Activated CD4-positive, alpha-beta memory T cell treated with anti-CD3 and anti-CD28 coated beads for 36 hours (primary cell): Measurements from ENCODE around the gene REEP1. TPM values are rescaled to one million over a fixed set of nuclear protein-coding genes. Genes with fewer than 3 reads are reported as not detected.
A peak's percentile ranks its signal among the peaks of the same experiment; 100 is the strongest.

Source experiments
- CTCF ChIA-PET: fragments of 350-600 bp; sonication (Branson Sonifier 250); formaldehyde crosslinking; loops from one replicate; lab custom pipeline; 2021; ENCODE audit warnings: antibody characterized with exemption, inconsistent platforms; lab: Charles Lee
- POLR2A ChIA-PET: fragments of 350-600 bp; sonication (Branson Sonifier 250); formaldehyde crosslinking; loops from one replicate; lab custom pipeline; 2021; ENCODE audit warnings: antibody characterized with exemption; lab: Charles Lee
- DNase-seq: peaks from one replicate; pipeline ENCODE4 v3.0.0-alpha.2; 2020
- H3K27ac Mint-ChIP-seq: one replicate; pipeline ENCODE4 v1.8.0; 2021; ENCODE audit warnings: mixed read lengths
- H3K27me3 Mint-ChIP-seq: one replicate; pipeline ENCODE4 v1.8.0; 2021; ENCODE audit warnings: mixed read lengths
- H3K36me3 Mint-ChIP-seq: one replicate; pipeline ENCODE4 v1.8.0; 2021; ENCODE audit warnings: mixed read lengths
- H3K4me1 Mint-ChIP-seq: one replicate; pipeline ENCODE4 v1.8.0; 2021; ENCODE audit warnings: low read depth, mixed read lengths
- H3K4me3 Mint-ChIP-seq: one replicate; pipeline ENCODE4 v1.8.0; 2021; ENCODE audit warnings: mild to moderate bottlenecking, mixed read lengths
- H3K9me3 Mint-ChIP-seq: one replicate; pipeline ENCODE4 v1.8.0; 2021; ENCODE audit warnings: mixed read lengths
- intact Hi-C: fragments of 100-400 bp; cut with micrococcal nuclease; formaldehyde crosslinking; loops from one replicate; pipeline ENCODE4 v1.15.1; 2023
- total RNA-seq, 2 experiments: library from RNA; stranded (reverse); gene quantifications; one replicate each; pipeline ENCODE4 v1.2.3, GENCODE V29; 2021

REEP1 gene, protein sequence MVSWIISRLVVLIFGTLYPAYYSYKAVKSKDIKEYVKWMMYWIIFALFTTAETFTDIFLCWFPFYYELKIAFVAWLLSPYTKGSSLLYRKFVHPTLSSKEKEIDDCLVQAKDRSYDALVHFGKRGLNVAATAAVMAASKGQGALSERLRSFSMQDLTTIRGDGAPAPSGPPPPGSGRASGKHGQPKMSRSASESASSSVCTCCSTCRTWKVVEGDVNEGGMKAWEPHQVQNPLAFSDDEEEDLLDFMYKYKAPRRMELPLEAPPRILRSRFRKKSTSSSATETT
- under 1 TPM; 0.07 to 0.15 TPM for total RNA-seq

GRCh38 chr2:86337244-86337835 lies at the start of gene REEP1:
Gene REEP1 (minus strand): TSS chr2:86337626. CDS start chr2:86337510, 116 bp downstream.
- POLR2A ChIA-PET, result no interaction called here
- H3K27ac Mint-ChIP-seq, result no peak within 1 kb of the TSS
- peaks cover 53% of the 10 kb centered on the region for H3K27me3 Mint-ChIP-seq
- H3K9me3 Mint-ChIP-seq, result peaks cover 13% of the 10 kb centered on the region
- H3K36me3 Mint-ChIP-seq, result peaks cover 8% of the 10 kb centered on the region
- CTCF ChIA-PET, result interaction anchor here (1.1 to 2.4 kb wide), 2 partner anchors 29 to 116 kb away, joined by 3 to 9 read pairs; no protein-coding TSS in a partner anchor
- intact Hi-C loops, result no loop called here
- peak within 1 kb of the TSS; percentile 70 for H3K4me3 Mint-ChIP-seq
- peaks cover 11% of the 10 kb centered on the region for H3K4me1 Mint-ChIP-seq
- peak; percentile 20 for DNase-seq

- ChIA-PET POLR2A (no interaction called here), CTCF (interaction anchor here (1.5 kb wide), 1 partner anchor 163 kb away, joined by 4 read pairs; no protein-coding TSS in a partner anchor)
- no peaks in the 10 kb centered on the region for H3K9me3 Mint-ChIP-seq
- H3K27ac Mint-ChIP-seq, result no peak overlapping the region
- DNase-seq, result no peak
- H3K4me3 Mint-ChIP-seq, result no peak overlapping the region
- intact Hi-C loops, result no loop called here
- no peaks in the 10 kb centered on the region for H3K36me3 Mint-ChIP-seq
- no peaks in the 10 kb centered on the region for H3K4me1 Mint-ChIP-seq
- H3K27me3 Mint-ChIP-seq, result no peaks in the 10 kb centered on the region
Measured at GRCh38 chr2:86383844-86384243, 46.4 kb upstream of the REEP1 start.

- Mint-ChIP-seq H3K27ac (no peak overlapping the region), H3K36me3 (no peaks in the 10 kb centered on the region), H3K9me3 (no peaks in the 10 kb centered on the region), H3K27me3 (no peaks in the 10 kb centered on the region), H3K4me3 (no peak overlapping the region), H3K4me1 (no peaks in the 10 kb centered on the region)
- ChIA-PET CTCF (interaction anchor here (1.4 to 1.5 kb wide), 2 partner anchors 14 to 162 kb away, joined by 3 to 4 read pairs; no protein-coding TSS in a partner anchor), POLR2A (no interaction called here)
- intact Hi-C loops, result no loop called here
- no peak for DNase-seq
Measured at GRCh38 chr2:86382698-86383097, 45.3 kb upstream of the REEP1 start.

GRCh38 chr2:86382108-86382507 lies 44.7 kb upstream of the REEP1 start:
- H3K4me3 Mint-ChIP-seq, result no peak overlapping the region
- POLR2A ChIA-PET, result no interaction called here
- no peak for DNase-seq
- CTCF ChIA-PET, result interaction anchor here (1.4 kb wide), 1 partner anchor 14 kb away, joined by 3 read pairs; no protein-coding TSS in a partner anchor
- H3K36me3 Mint-ChIP-seq, result no peaks in the 10 kb centered on the region
- no peaks in the 10 kb centered on the region for H3K9me3 Mint-ChIP-seq
- H3K27me3 Mint-ChIP-seq, result no peaks in the 10 kb centered on the region
- H3K27ac Mint-ChIP-seq, result no peak overlapping the region
- H3K4me1 Mint-ChIP-seq, result no peaks in the 10 kb centered on the region
- intact Hi-C loops, result no loop called here

DNA sequence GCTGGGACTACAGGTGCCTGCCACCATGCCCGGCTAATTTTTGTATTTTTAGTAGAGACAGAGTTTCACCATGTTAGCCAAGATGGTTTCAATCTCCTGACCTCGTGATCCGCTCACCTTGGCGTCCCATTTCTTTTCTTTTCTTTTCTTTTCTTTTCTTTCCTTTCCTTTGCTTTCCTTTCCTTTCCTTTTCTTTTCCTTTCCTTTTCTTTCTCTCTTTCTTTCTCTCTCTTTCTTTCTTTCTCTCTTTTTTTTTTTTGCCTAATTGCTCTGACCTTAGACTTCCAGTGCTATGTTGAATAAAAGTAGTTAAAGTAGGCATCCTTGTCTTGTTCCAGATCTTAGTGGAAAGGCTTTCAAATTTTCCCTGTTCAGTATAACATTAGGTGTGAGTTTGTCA lies 41.0 kb upstream of the REEP1 start:
- H3K4me1 Mint-ChIP-seq, result no peaks in the 10 kb centered on the region
- ChIA-PET POLR2A (no interaction called here), CTCF (no interaction called here)
- H3K27me3 Mint-ChIP-seq, result no peaks in the 10 kb centered on the region
- H3K27ac Mint-ChIP-seq, result no peak overlapping the region
- H3K4me3 Mint-ChIP-seq, result no peak overlapping the region
- H3K9me3 Mint-ChIP-seq, result no peaks in the 10 kb centered on the region
- no peak for DNase-seq
- peaks cover 3% of the 10 kb centered on the region for H3K36me3 Mint-ChIP-seq
- intact Hi-C loops, result no loop called here

- no peak overlapping the region for H3K4me3 Mint-ChIP-seq
- peaks cover 3% of the 10 kb centered on the region for H3K36me3 Mint-ChIP-seq
- ChIA-PET POLR2A (no interaction called here), CTCF (interaction anchor here (1.0 kb wide), 1 partner anchor 155 kb away, joined by 3 read pairs; no protein-coding TSS in a partner anchor)
- no peaks in the 10 kb centered on the region for H3K27me3 Mint-ChIP-seq
- intact Hi-C loops, result no loop called here
- DNase-seq, result no peak
- H3K4me1 Mint-ChIP-seq, result peaks cover 13% of the 10 kb centered on the region
- H3K9me3 Mint-ChIP-seq, result peaks cover 3% of the 10 kb centered on the region
- H3K27ac Mint-ChIP-seq, result no peak overlapping the region
Measured at GRCh38 chr2:86375623-86376022, 38.2 kb upstream of the REEP1 start.

- POLR2A ChIA-PET, result no interaction called here
- CTCF ChIA-PET, result interaction anchor here (0.7 to 3.0 kb wide), 3 partner anchors 12 to 157 kb away, joined by 3 to 21 read pairs (median 3); no protein-coding TSS in a partner anchor
- peaks cover 3% of the 10 kb centered on the region for H3K36me3 Mint-ChIP-seq
- no peaks in the 10 kb centered on the region for H3K27me3 Mint-ChIP-seq
- no peak for DNase-seq
- H3K4me1 Mint-ChIP-seq, result peaks cover 26% of the 10 kb centered on the region
- no peak overlapping the region for H3K27ac Mint-ChIP-seq
- H3K4me3 Mint-ChIP-seq, result no peak overlapping the region
- peaks cover 9% of the 10 kb centered on the region for H3K9me3 Mint-ChIP-seq
- intact Hi-C loops, result no loop called here
Measured at GRCh38 chr2:86372641-86373502, 35.4 kb upstream of the REEP1 start.

- DNase-seq, result no peak
- Mint-ChIP-seq H3K9me3 (peaks cover 9% of the 10 kb centered on the region), H3K4me1 (peaks cover 30% of the 10 kb centered on the region), H3K27me3 (no peaks in the 10 kb centered on the region), H3K27ac (peak overlapping the region; percentile 24), H3K4me3 (no peak overlapping the region), H3K36me3 (peaks cover 3% of the 10 kb centered on the region)
- intact Hi-C loops, result no loop called here
- ChIA-PET POLR2A (no interaction called here), CTCF (interaction anchor here (1.1 to 3.0 kb wide), 4 partner anchors 11 to 156 kb away, joined by 3 to 21 read pairs (median 4); no protein-coding TSS in a partner anchor)
Measured at GRCh38 chr2:86372133-86372532, 34.7 kb upstream of the REEP1 start.

DNA sequence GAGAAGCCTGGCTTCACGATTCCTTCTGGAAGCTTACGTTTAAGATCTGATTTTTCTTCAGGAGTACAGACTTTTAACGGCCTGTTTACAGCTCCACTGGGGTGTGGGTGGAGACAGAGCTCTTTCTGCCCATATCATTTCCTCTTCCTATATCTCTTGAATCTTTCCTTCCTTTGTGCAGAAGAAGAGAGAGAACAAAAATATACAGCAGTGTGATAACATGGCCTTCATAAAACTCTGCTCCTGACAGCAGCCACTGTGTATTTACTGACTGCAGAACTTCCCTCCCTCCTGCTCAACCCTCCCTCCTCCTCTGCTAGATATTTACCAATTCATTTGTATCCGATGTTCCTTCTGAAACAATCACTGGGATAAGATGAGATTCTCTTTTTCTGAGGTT lies 34.1 kb upstream of the REEP1 start:
- CTCF ChIA-PET, result interaction anchor here (1.1 to 3.0 kb wide), 4 partner anchors 10 to 155 kb away, joined by 3 to 21 read pairs (median 4); no protein-coding TSS in a partner anchor
- intact Hi-C loops, result no loop called here
- H3K36me3 Mint-ChIP-seq, result no peaks in the 10 kb centered on the region
- peak overlapping the region; percentile 53 for H3K27ac Mint-ChIP-seq
- POLR2A ChIA-PET, result no interaction called here
- H3K9me3 Mint-ChIP-seq, result peaks cover 9% of the 10 kb centered on the region
- H3K27me3 Mint-ChIP-seq, result no peaks in the 10 kb centered on the region
- no peak for DNase-seq
- peaks cover 30% of the 10 kb centered on the region for H3K4me1 Mint-ChIP-seq
- no peak overlapping the region for H3K4me3 Mint-ChIP-seq

DNA sequence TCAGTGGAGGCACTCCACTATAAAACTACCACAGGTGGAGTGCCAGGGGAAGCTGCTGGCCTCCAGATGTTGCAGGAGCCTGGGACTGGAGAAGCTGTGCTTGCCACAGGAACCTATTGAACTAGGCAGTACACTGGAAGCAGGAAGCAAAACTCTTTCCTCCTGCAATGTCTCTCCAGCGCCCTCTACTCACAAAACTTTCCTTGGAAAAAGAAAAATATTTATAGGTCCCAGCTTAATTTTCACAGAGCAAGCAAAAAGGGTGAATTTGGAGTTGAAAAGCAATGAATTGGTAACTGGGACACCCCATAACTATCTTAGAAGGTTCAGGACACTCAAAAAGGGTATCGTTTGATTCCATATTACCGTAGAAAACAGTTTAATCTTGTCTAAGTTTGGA lies 33.2 kb upstream of the REEP1 start:
- no peaks in the 10 kb centered on the region for H3K36me3 Mint-ChIP-seq
- peaks cover 30% of the 10 kb centered on the region for H3K4me1 Mint-ChIP-seq
- H3K9me3 Mint-ChIP-seq, result peaks cover 9% of the 10 kb centered on the region
- no peak for DNase-seq
- no peak overlapping the region for H3K27ac Mint-ChIP-seq
- H3K4me3 Mint-ChIP-seq, result no peak overlapping the region
- ChIA-PET CTCF (interaction anchor here (1.1 to 6.7 kb wide), 2 partner anchors 145 to 149 kb away, joined by 4 to 56 read pairs; no protein-coding TSS in a partner anchor), POLR2A (interaction anchor here (0.7 kb wide), 1 partner anchor 32 kb away, joined by 3 read pairs; no protein-coding TSS in a partner anchor)
- H3K27me3 Mint-ChIP-seq, result no peaks in the 10 kb centered on the region
- intact Hi-C loops, result no loop called here

GRCh38 chr2:86368161-86368824 lies 30.9 kb upstream of the REEP1 start:
- H3K9me3 Mint-ChIP-seq, result peaks cover 9% of the 10 kb centered on the region
- peak overlapping the region; percentile 2 for H3K27ac Mint-ChIP-seq
- peak overlapping the region; percentile 54 for H3K4me3 Mint-ChIP-seq
- peak; percentile 54 for DNase-seq
- H3K27me3 Mint-ChIP-seq, result no peaks in the 10 kb centered on the region
- CTCF ChIA-PET, result interaction anchor here (0.6 to 6.7 kb wide), 5 partner anchors 11 to 412 kb away, joined by 3 to 56 read pairs (median 4); no protein-coding TSS in a partner anchor
- POLR2A ChIA-PET, result no interaction called here
- no peaks in the 10 kb centered on the region for H3K36me3 Mint-ChIP-seq
- intact Hi-C loops, result loop anchor here (1.0 kb wide), 1 partner anchor 147 kb away; no protein-coding TSS in a partner anchor
- H3K4me1 Mint-ChIP-seq, result peaks cover 30% of the 10 kb centered on the region
